NCI-H2029 (cell line): ENCODE results near the gene NKTR.

Source experiments
- DNase-seq: peaks from one replicate; lab custom pipeline; 2025; lab: John Stamatoyannopoulos, UW

The NKTR gene

DNA sequence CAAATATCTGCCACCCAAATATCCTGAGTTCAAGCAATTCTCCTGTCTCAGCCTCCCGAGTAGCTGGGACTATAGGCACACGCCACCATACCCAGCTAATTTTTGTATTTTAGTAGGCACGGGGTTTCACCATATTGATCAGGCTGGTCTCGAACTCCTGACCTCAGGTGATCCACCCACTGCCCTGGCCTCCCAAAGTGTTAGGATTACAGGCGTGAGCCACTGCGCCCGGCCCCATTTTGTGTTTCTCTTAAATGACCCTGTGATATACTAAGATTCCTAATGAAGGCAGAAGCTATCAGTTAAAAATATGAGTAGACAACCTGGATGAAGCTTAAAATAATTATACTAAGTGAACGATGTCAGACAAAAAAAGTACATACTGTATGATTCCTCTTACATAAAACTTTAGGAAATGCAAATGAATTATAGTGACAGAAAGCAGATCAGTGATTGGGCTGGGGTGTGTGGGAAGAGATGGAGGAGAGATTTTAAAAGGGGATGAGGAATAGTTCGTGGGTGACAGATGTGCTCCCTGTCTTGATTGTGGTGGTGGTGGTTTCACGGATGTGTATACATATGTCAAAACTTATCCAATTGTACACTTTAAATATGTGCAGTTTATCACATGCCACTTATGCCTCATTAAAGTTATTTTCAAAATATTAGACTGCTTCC is 81.0 kb downstream of the NKTR start:
- no peak for DNase-seq

DNA sequence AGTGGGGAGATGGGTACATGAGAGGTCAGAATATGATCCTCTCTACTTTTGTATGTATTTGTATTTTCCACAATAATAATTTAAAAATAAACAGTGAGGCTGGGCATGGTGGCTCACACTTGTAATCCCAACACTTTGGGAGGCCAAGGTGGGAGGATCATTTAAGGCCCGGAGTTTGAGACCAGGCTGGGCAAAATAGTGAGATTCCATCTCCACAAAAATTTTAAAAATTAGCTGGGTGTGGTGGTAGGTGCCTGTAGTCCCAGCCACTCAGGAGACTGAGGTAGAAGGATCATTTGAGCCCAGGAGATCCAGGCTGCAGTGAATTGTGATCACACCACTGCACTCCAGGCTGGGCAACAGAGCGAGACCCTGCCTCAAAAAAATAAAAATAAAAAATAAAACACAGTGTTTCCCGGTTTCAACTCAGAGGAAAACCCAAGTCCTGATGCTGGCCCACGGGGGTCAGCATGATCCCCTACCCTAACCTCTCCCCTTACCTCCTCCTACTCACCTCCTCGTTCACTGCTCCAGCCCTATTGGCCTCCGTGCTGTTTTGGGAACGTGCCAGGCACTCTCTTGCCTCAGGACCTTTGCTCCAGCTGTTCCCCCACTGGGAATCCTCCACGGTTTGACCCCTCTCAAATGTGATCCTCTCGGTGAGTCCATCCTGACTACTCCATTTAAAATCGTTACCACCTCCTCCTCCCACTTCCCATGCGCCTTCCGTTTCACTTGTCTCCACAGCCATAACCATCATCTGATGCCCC is 82.0 kb downstream of the NKTR start:
- DNase-seq: no peak

DNA sequence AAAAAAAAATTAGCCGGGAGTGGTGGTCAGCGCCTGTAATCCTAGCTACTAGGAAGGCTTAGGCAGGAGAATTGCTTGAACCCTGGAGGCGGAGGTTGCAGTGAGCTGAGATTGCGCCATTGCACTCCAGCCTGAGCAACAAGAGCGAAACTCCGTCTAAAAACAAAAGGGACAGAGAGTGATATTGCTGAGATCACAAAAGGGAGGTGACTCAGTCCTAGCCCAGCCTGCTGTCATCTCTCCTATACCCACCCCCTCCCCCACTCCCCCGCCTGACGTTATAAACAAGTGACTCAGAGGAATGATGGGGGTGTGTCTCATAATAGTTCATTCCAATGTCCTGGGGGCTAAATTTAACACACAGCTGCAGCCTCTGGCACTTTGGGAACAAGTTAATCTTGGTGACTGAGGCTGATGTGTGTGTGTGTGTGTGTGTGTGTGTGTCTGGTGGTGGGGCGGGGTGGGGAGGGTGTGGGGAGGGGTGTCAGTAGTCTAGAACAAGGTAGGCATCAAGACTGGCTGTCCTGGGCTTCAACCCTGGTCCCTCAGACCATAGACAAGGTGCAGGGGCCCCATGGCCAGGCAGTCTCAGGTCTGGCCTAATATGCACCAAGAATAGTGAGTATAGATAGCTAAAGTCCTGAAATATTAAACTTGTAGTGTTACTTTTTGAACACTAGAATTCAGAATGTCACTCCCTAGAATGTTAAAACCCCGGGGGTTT is 83.6 kb downstream of the NKTR start:
- DNase-seq: no peak

DNA sequence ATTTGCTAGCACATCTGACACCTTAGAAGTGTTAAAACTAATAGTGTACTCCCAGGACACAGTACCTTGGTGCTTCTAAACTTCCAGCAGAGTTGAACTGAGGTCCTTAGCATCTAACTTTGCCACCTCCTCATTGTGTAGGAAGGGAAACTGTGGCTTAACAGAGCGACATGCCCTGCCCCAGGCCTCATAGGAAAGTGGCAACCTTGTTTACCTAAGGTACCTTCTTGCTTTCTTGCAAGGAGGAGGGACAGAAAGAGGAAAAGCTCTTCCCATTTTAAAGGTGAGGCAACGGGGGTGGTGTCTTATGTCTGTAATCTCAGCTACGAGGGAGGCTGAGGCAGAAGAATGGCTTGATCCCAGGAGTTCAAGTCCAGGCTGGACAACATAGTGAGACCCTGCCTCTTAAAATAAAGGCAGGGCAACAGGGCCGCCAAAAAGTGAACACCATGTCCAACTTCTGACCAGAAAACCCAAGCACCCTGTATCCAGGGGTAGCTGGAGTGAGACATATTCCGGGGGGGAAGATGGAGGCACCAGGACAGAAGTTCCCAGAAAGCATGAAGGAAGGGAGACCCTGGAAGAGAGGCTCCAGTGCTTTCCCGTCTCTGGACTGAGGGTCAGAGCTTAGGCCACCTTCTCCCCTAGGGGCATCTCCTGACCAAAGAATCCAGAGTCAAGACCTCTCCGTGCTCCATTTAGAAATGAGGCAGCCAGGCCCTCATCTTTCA is 84.3 kb downstream of the NKTR start:
- DNase-seq: no peak

DNA sequence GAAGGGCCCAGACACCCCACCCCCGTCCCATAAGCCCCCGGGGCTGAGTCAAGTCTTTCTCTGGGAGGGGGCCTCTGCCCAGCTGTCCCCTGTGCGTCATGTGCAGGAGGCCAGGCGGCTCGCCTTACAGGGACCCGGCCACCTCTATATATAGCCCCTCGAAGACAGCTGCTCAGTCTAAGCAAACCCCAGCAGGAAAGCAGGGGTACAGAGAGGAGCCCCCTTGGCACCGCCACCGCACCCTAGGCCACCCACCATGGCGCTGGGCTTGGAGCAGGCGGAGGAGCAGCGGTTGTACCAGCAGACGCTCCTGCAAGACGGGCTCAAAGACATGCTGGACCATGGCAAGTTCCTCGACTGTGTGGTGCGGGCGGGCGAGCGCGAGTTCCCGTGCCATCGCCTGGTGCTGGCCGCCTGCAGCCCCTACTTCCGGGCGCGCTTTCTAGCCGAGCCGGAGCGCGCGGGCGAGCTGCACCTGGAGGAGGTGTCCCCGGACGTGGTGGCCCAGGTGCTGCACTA is 84.9 kb downstream of the NKTR start, which contains the start of gene KLHL40:
KLHL40 (plus strand) TSS at position 175 of the 519 bp plus-strand sequence; CDS start at position 257, 82 bp downstream.
- no peak for DNase-seq

DNA sequence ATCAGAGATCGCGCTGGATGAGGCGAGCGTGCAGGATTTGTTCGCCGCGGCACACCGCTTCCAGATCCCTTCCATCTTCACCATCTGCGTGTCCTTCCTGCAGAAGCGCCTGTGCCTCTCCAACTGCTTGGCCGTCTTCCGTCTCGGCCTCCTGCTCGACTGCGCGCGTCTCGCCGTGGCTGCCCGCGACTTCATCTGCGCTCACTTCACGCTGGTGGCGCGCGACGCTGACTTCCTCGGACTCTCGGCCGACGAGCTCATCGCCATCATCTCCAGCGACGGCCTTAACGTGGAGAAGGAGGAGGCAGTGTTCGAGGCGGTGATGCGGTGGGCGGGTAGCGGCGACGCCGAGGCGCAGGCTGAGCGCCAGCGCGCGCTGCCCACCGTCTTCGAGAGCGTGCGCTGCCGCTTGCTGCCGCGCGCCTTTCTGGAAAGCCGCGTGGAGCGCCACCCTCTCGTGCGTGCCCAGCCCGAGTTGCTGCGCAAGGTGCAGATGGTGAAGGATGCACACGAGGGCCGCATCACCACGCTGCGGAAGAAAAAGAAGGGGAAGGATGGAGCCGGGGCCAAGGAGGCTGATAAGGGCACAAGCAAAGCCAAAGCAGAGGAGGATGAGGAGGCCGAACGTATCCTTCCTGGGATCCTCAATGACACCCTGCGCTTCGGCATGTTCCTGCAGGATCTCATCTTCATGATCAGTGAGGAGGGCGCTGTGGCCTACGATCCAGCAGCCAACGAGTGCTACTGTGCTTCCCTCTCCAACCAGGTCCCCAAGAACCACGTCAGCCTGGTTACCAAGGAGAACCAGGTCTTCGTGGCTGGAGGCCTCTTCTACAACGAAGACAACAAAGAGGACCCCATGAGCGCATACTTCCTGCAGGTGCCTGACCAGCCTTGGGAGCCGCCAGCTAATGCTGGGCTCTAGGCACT is 85.7 kb downstream of the NKTR start:
- DNase-seq: no peak

DNA sequence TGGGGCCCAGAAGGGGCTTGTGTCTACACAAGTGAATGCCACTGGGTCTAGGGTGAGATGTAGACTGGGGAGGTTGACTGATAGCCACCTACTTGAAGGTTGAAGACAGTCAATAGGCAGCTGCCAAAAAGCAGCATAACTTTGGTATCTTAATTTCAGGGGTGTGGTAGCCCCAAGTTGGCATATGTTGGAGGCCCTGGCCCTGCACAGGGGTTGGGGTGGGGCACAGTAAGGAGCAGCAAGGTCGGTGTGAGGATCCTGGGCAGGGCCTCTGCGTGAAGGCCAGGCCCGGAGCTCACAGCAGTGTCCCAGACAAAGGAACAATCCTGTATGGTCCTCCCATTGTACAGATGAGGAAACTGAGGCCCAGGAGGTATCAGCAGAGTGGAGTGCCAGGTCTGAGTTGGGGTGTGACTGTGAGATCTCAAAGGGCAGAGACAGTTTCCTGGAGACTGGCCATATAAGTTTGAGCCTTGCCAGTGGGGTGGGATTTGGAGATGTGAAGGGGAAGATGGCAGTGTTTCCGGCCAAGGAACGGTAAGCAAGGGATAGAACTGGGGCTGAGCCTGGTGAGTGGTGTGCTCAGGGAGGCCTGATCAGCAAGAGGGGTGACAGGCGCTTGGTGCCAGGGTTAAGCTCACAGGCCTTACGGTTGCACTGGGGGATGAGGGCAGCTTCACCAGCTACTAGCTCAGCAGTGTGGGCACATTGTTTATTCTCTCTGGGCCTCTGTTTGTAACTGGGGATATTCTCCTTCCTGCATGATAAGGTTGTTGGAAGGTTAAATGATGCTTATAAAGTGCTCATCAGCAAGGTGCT is 86.6 kb downstream of the NKTR start:
- DNase-seq: no peak

DNA sequence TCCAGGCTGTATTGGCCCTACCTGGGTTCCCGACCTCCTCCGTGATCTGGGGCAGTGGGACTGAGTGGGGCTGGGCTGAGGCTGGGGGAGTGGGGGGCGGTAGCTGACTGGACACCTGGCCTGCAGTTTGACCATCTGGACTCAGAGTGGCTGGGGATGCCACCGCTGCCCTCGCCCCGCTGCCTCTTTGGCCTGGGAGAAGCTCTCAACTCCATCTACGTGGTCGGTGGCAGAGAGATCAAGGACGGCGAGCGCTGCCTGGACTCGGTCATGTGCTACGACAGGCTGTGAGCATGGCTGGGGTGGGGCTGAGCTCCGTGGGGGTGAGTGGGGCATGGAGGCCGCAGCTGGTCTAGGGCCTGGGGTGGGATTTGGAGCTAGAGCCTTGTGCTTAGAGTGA is 87.5 kb downstream of the NKTR start:
- DNase-seq: no peak

DNA sequence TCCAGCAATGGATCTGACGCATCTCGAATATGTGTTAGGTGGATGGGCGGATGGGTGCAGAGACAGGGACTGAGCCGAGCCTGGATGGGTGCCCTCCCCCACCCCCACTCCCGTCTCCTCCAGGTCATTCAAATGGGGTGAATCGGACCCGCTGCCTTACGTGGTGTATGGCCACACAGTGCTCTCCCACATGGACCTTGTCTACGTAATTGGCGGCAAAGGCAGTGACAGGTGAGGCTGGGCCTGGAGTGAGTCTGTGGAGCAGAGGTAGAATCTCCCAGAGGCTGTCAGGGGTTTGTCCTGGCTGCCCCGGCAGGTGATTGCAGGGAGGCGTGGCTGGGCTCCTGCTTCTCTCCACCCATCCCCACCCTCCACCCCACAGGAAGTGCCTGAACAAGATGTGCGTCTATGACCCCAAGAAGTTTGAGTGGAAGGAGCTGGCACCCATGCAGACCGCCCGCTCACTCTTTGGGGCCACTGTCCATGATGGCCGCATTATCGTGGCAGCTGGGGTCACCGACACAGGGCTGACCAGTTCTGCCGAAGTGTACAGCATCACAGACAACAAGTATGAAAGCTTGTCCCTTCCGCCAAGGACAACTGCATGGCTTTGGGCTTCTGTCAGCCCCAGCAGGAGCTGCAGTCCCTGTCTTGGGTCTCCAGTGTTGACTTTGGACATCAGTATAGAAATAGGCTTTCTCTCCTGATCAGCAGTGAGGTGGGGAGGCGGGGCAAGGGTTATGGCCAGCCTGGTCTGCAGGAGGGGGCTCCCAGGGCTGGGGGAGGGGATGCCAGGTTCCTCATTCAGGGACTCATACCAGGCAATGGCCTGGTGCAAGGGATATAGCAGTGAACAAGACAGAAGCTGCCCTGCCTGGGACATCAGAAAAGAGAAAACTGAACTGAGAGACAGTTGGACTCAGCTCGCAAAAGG is 88.3 kb downstream of the NKTR start:
- no peak for DNase-seq

DNA sequence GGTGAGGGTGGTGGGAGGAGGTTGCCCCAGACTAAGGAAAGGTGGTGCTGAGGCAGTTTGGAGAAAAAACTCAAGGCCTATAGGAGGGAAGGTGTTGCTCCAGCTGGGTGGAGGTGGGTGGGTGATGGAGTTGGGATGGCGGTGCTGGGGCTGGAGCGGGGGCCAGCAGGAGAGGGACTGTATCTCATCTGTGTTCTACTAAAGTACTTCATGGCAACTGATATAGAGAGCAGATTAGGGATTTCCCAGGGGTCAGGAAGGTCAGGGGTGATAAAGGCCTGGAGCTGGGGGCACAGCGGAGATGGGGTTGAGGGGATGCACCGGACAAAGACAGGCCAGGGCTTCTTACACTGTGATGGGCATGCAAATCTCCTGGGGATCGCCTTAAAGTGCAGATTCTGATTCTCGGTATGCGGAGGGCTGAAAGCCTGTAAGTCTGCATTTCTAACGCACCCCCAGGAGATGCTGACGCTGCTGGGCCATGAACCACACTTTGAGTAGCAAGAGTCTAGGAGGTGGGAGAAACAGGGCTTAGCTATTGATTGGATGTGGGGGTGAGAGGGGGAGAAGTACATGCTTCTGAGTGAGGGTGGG is 89.0 kb downstream of the NKTR start:
- no peak for DNase-seq

DNA sequence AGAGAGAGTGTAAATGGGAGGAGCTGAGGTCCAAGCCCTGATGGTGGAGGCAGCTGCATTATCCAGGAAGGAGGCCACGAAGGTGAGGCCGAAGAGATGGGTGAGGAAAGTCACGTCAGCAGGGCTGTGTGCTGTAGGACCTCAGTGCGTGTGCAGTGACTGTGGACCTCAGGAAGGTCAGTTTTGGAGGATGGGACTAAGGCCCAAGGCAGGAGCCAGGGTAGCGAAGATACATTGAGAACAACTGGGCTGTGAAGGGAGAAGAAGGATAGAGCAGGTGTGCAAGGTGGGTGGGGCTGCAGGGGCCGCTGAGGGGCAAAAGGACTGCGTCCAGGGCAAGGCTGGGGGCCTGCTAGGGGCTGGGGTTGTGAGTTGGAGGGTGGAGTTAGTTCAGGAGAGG is 89.7 kb downstream of the NKTR start:
- no peak for DNase-seq

DNA sequence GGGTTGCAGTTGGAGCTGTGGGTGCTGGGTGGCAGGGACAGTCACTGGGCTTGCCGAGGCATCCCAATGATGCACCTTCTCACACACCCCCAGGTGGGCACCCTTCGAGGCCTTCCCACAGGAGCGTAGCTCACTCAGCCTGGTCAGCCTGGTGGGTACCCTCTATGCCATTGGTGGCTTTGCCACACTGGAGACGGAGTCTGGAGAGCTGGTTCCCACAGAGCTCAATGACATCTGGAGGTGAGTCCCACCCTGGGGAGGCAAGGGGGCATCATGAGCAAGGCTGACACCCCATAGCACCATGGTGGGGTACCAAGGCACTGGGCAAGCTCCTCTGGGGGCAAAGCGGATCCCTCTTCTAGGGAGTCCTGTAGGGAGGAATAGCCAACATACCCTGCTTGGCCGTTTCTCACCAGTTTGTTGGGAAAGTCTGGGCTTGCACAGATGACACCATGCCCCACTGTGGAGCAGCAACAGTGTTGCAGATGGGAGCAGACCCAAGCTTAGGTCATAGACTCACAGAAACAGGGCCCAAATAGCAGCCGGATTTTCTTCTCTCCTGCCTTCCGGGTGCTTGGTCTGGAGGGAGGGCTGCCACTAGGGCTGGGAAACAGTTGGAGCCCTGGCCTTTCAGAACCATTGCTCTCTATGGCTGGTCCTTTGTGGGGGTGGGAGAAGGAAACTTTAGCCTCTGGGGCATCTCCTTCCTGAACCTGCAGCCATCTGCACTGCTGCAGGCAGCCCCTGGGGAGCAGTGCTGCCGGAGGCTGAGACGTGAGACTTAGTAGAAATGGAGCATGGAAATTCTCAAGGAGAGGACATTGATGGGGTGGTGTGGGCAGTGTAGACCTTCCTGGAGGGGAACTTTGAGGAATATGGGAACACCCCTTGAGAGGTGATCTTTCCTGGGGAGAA is 90.5 kb downstream of the NKTR start:
- no peak for DNase-seq

DNA sequence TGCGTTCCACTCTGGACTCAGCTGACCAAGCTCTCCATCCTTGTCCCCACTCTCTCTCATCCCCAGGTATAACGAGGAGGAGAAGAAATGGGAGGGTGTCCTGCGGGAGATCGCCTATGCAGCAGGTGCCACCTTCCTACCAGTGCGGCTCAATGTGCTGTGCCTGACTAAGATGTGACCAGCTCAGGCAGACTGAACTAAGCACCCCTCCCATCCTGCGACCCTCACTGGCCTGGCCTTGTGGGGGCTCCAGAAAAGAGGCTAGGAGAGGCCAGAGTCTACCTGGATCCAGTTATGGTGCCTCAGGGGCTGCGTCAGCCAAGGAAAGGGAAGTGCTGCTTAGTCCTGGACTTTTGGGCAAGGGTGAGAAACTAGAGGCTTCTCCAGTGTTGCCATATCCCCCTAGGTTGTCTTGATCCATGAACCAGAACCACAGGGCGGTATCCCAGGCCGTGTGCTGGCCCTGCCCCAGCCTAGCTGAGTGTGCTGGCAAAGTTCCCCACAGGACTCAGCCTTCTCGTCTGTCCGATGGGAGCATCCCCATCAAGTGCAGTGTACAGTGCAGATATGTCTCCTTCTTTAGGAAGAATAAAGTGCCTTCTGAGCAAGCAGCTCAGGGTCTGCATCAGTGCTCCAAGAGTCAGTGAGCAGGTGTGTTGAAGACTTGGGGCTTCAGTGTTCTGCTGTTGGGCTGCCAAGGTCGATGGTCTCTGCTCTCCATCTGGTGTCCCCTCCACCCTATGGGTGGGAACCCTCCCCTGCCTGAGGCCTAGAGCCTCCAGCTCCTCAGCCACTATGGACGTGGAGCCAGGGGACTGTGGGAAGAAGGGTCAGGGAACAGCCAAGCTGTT is 91.6 kb downstream of the NKTR start:
- no peak for DNase-seq

DNA sequence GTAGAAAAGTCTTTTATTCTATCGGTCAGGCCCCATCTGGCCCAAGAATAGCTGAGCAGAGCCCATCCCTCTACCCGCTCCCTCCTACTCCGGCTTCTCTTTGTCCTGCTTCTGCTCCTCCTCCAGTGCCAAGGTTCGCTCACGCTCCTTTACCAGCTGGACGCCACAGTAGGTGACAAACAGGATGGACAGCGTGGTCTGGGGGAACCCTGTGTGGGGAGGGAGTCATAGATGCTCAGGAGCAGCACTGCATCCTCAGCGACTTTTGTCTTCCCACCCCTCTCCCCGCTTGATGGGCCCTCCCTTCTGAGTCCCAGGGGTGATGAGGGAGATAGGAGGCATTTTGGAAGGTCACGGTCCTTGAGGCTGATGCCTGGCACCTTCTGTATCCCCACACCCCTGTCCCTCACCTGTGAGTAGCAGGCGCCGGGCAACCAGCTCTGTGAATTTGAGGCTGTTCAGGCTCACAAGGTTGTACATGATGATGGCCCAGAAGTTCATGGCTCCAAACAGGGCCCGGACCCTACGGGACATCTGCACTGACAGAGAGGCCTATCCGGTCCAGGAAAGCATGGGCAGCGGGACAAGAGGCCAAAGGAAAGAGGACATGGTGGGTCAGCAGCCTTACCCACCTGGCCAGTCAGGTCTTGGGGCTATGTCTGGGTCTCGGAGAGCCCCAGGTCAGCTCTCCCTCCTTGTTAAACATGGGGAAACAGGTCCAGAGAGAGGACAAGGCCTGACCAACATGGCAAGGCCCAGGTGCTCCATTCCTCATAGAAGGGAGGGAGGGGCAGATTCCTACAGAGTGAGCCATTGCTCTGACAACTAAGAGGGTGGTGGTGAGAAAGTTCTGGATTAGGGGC is 92.4 kb downstream of the NKTR start:
- DNase-seq: no peak

DNA sequence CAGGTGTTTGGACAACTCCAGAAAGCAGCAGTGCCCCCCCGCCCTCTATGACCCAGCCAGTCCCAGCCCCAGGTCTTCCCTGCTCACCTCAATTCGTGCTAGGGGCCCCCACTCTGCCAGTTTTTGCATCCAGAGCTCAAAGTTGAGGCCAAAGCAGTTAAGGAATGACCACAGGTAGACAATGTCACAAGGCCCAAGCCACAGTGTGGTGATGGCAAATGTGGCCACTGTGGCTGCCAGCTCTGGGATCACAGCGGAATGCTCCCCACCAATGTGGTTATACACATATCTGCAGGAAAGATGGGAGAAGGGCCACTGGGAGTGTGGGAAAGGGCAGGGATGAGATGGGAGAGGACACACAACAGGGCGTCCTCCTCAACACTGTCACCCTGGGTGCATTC is 93.0 kb downstream of the NKTR start:
- DNase-seq: no peak

DNA sequence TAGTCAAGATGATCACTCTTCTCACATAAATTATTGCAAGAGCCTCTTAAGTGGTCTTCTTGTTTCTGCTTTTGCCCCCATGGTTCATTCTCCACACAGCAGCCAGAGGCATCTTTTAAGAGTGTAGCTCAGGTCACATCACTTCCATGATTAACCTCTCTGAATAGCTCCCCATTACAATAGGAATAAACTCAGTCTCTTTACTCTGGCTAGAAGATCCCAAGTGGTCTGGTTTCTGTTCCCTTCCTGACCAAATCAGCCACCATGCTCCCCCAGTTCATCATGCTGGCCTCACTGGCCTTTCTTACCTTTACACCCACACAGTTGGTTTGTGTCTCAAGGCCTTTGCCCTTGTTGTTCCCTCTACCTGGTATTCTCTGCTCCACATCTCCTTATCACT is 93.9 kb downstream of the NKTR start:
- no peak for DNase-seq
